GM13977 (cell line): ENCODE data around the gene RGS12.

ENCODE experiments used
- DNase-seq: peaks from one replicate; pipeline ENCODE4 v3.0.0; 2012; ENCODE audit warnings: low spot score
- CTCF ChIP-seq: IDR thresholded peaks from 2 replicates; pipeline ENCODE4 v1.5.1; 2012; ENCODE audit warnings: mild to moderate bottlenecking, control low read depth; ENCODE audit not compliant: insufficient read depth; ENCODE audit errors: extremely low read depth, missing control alignments
- in situ Hi-C: fragments of 300-500 bp; cut with MboI; formaldehyde crosslinking; loops from one replicate; pipeline ENCODE4 v1.12.0; 2022; ENCODE audit warnings: low sequenced_read_pairs, low pct_unique_long_range_greater_than_20kb, mixed read lengths, inconsistent platforms; ENCODE audit not compliant: unreplicated experiment

Gene RGS12

DNA sequence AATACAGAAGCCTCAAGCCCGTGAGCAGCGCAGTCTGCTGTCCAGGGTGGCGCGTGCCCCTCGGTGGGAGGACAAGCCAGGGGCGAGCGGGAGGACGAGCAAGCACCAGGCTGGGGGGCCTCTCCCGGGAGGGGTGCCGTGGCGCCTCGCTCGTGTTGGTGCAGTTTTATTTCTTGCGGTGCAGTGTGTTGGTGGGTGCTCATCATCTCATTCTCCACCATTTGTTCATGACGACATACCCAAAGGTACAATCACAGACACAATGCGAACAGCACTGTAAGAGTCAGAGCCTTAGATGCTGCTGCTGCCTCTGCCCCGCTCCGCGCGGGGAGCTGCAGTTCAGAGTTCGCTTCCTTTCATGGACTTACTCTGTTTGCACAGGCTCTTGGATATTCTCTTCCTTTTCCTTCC, 30.3 kb downstream of the RGS12 start:
- no peak for DNase-seq

GRCh38 chr4:3324093-3324815, 31.4 kb downstream of the RGS12 start:
- in situ Hi-C loops, result no loop called here
- no peak for TF ChIP-seq CTCF
- no peak for DNase-seq

More for the DNA sequence above, 30.3 kb downstream of the RGS12 start:
- in situ Hi-C loops, result no loop called here
- no peak for TF ChIP-seq CTCF

- in situ Hi-C loops, result no loop called here
- no peak for TF ChIP-seq CTCF
- DNase-seq, result no peak
Measured at GRCh38 chr4:3328814-3329663, 36.2 kb downstream of the RGS12 start.

DNA sequence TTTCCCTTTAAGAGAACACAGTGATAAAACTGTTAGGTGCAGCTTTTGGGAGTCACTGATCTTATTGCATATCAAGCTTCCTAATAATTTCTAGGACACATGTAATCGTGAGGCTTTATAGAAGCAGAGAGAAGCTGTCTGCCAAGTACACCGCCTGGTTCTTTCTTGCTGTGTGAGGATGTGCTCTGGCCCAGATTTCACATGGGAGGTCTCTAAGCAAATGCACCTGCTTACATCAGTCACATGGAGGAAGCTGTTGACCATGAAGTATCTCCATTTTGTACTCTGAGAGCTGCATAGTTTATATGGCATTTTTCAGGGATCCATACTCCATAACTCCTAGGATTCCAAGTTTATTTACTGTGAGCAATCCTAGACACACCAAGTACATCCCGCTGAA, 37.1 kb downstream of the RGS12 start:
- in situ Hi-C loops, result no loop called here
- no peak for DNase-seq
- no peak for TF ChIP-seq CTCF

- in situ Hi-C loops, result no loop called here
- no peak for DNase-seq
- no peak for TF ChIP-seq CTCF
Measured at GRCh38 chr4:3330707-3331106, 37.9 kb downstream of the RGS12 start.

- no peak for TF ChIP-seq CTCF
- in situ Hi-C loops, result no loop called here
- no peak for DNase-seq
Measured at GRCh38 chr4:3331511-3332394, 38.9 kb downstream of the RGS12 start.
